Measurements from ENCODE around the gene DAAM1.

DNA sequence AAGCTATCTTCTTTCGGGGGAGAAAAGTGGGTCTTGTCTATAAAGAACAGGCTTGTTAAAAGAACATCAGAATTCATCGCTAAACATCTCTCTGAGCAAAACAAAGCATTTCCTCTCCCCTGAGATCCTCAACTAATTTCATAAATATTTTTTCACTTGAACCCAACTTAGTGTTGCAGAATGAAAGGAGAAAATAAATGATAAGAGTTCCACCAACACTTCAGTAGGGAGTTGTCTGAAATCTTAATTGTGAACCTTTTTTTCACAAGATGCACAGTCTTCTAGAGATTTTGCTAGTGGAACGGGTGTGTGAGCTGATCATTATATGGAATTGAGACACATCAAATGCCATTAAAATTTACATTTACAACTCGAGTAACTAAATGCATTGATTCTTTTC, 1.3 kb upstream of the DAAM1 start:
- TF ChIP-seq EZH2 (IDR thresholded peaks at IDR 0.05) = no peak
- TF ChIP-seq, protein P1, sequence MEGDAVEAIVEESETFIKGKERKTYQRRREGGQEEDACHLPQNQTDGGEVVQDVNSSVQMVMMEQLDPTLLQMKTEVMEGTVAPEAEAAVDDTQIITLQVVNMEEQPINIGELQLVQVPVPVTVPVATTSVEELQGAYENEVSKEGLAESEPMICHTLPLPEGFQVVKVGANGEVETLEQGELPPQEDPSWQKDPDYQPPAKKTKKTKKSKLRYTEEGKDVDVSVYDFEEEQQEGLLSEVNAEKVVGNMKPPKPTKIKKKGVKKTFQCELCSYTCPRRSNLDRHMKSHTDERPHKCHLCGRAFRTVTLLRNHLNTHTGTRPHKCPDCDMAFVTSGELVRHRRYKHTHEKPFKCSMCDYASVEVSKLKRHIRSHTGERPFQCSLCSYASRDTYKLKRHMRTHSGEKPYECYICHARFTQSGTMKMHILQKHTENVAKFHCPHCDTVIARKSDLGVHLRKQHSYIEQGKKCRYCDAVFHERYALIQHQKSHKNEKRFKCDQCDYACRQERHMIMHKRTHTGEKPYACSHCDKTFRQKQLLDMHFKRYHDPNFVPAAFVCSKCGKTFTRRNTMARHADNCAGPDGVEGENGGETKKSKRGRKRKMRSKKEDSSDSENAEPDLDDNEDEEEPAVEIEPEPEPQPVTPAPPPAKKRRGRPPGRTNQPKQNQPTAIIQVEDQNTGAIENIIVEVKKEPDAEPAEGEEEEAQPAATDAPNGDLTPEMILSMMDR (IDR thresholded peaks at IDR 0.05) = no peak
